ENCODE results near the gene VWC2. TPM values are rescaled to one million over a fixed set of nuclear protein-coding genes. Genes with fewer than 3 reads are reported as not detected.

Gene VWC2
- total and polyA plus RNA-seq, 10 of the 15 experiments (the other 5 are each of a cell fraction or from before 2014, with no cell fraction given) = 0.01 to 0.06 (median 0.03) TPM; not detected in 7

- ATAC-seq = no peak
- TF ChIP-seq ZNF274 (IDR thresholded peaks at IDR 0.05; ENCODE audit: insufficient read depth, insufficient read length) (no peak), POLR2A (IDR thresholded peaks at IDR 0.05; ENCODE audit: low read depth, low read length) (no peak), E2F8 (IDR thresholded peaks at IDR 0.05; ENCODE audit: low read depth, partially characterized antibody) (no peak), MTA2 (IDR thresholded peaks at IDR 0.05; ENCODE audit: low read depth) (no peak), NFXL1 (IDR thresholded peaks at IDR 0.05; ENCODE audit: borderline replicate concordance) (no peak), STAT1 (conservative IDR thresholded peaks at IDR 0.05) (no peak), BHLHE40 (IDR thresholded peaks at IDR 0.05; ENCODE audit: borderline replicate concordance in 1 of 2, low read depth in 2 of 2, low read length in 1 of 2) (no peak)
- Histone ChIP-seq H3K4me3 (no peak overlapping the region), H3K9me3 (replicated peaks; ENCODE audit: control insufficient read depth, insufficient read depth, low read length) (no peaks in the 10 kb centered on the region), H3K4me1 (ENCODE audit: control insufficient read depth, insufficient read depth, low read length) (no peaks in the 10 kb centered on the region), H3K4me2 (ENCODE audit: control insufficient read depth, insufficient read depth) (no peak overlapping the region), H4K20me1 (ENCODE audit: control insufficient read depth, insufficient read depth) (no peaks in the 10 kb centered on the region), H3K27me3 (replicated peaks in 1 of 2; ENCODE audit: control insufficient read depth in 2 of 2, insufficient read depth in 2 of 2, low read length in 1 of 2) (no peaks in the 10 kb centered on the region; a peak in 1 of 4 replicates), H3K9ac (ENCODE audit: control insufficient read depth, insufficient read depth, low read length) (no peak overlapping the region), H2AFZ (ENCODE audit: control insufficient read depth, low read depth, low read length) (no peak overlapping the region), H3K79me2 (ENCODE audit: control insufficient read depth, insufficient read depth, low read length) (no peaks in the 10 kb centered on the region), H3K27ac (ENCODE audit: control insufficient read depth, insufficient read depth) (no peak overlapping the region), H3K36me3 (ENCODE audit: control insufficient read depth in 2 of 2, insufficient read depth in 2 of 2, low read length in 1 of 2) (no peaks in the 10 kb centered on the region)
- intact Hi-C loops (cut with micrococcal nuclease; ENCODE audit: unreplicated experiment) = loop anchor here (5.0 kb wide), 1 partner anchor 787 kb away; no protein-coding TSS in a partner anchor
- ChIA-PET SMC1A (ENCODE audit: uncharacterized antibody, unreplicated experiment) (interaction anchor here (1.0 to 1.3 kb wide), 2 partner anchors 65 to 1491 kb away, joined by 3 to 4 read pairs; no protein-coding TSS in a partner anchor), POLR2A (no interaction called here), CTCF (interaction anchor here (1.0 to 1.6 kb wide), 3 partner anchors 9 to 788 kb away, joined by 3 to 6 read pairs (median 3); no protein-coding TSS in a partner anchor), RAD21 (ENCODE audit: unreplicated experiment) (interaction anchor here (1.5 to 2.2 kb wide), 3 partner anchors 35 to 788 kb away, joined by 4 to 8 read pairs (median 6); no protein-coding TSS in a partner anchor)
- no peak for FAIRE-seq
- no TSS peak for BruUV-seq (replicated peaks)
- no peak for DNase-seq (ENCODE audit: low read depth, low spot score)
- in situ Hi-C loops (cut with MboI) = loop anchor here (25.0 kb wide), 1 partner anchor 302 kb away; no protein-coding TSS in a partner anchor
- WGBS (ENCODE audit: insufficient coverage, insufficient replicate concordance, low lambda C conversion rate, missing lambda C conversion rate) = 63% methylated on average over 8 of the region's 8 CpGs
These were observed 16.3 kb downstream of the VWC2 start for GRCh38 chr7:49789736-49790135.
